MM.1S (cell line): Measurements from ENCODE around the gene SLC44A1.

Source experiments
- EZH2 ChIP-seq: fragments of 300-600 bp; sonication (generic); optimal IDR thresholded peaks from 2 replicates; pipeline ENCODE3; 2017; ENCODE audit warnings: low read depth, mild to moderate bottlenecking, antibody characterized with exemption, low read length, mixed read lengths
- TF ChIP-seq, protein P1 (sequence below): fragments of 300-600 bp; sonication (generic); IDR thresholded peaks from 2 replicates; pipeline ENCODE4 v1.5.1; 2016; ENCODE audit warnings: antibody characterized with exemption, low read length, mixed read lengths

DNA sequence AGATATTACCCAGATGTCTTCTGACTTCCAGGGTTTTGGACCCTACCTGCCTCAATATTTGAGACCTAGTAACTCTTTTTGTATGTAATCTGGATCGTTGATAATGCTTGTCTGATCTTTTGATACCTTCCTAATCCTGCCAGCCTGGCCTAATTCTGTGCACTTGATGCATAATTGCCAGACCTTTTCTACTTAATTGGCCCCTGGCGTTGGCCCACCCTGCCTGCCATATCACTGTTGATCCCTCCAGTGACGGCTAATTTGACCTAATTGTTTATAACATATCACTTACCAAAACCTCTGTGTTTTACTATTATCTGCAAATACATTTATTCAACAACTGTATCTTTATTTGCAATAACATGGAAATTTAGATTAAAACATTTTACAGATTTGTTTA is 49.0 kb downstream of the SLC44A1 start:
- TF ChIP-seq, protein P1, sequence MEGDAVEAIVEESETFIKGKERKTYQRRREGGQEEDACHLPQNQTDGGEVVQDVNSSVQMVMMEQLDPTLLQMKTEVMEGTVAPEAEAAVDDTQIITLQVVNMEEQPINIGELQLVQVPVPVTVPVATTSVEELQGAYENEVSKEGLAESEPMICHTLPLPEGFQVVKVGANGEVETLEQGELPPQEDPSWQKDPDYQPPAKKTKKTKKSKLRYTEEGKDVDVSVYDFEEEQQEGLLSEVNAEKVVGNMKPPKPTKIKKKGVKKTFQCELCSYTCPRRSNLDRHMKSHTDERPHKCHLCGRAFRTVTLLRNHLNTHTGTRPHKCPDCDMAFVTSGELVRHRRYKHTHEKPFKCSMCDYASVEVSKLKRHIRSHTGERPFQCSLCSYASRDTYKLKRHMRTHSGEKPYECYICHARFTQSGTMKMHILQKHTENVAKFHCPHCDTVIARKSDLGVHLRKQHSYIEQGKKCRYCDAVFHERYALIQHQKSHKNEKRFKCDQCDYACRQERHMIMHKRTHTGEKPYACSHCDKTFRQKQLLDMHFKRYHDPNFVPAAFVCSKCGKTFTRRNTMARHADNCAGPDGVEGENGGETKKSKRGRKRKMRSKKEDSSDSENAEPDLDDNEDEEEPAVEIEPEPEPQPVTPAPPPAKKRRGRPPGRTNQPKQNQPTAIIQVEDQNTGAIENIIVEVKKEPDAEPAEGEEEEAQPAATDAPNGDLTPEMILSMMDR: no peak
- TF ChIP-seq EZH2: no peak
